ENCODE data around the gene ODC1. TPM values are rescaled to one million over a fixed set of nuclear protein-coding genes. Genes with fewer than 3 reads are reported as not detected.

The ODC1 gene
- total and polyA plus RNA-seq, 5 donors: 17.3 to 47.9 (median 39.5) TPM

GRCh38 chr2:10406016-10406415 is 42.1 kb downstream of the ODC1 start:
- intact Hi-C loops (cut with DNase I): loop anchor here in 2 of 4 donors (5.0 to 10.0 kb wide), 4 partner anchors 99 to 279 kb away; partner anchors contain the start of gene HPCAL1 (in 1 of the 2)
- Histone ChIP-seq H3K27ac (ENCODE audit: low read length) (peak overlapping the region; percentile 11), H3K27me3 (ENCODE audit: control insufficient read depth, insufficient read depth) (no peaks in the 10 kb centered on the region), H3K4me1 (ENCODE audit: control insufficient read depth, insufficient read depth, low read length) (peaks cover 20% of the 10 kb centered on the region), H3K4me3 (ENCODE audit: low read length) (no peak overlapping the region), H3K9me3 (ENCODE audit: control insufficient read depth, low read length) (no peaks in the 10 kb centered on the region)
- WGBS: 81% methylated on average over 10 of the region's 10 CpGs
- DNase-seq (no peak), ATAC-seq (peak; percentile 8 to 44)

GRCh38 chr2:10405448-10405847 is 42.7 kb downstream of the ODC1 start:
- no peaks in the 10 kb centered on the region for H3K27me3 ChIP-seq (ENCODE audit: control insufficient read depth, insufficient read depth)
- no peak overlapping the region for H3K4me3 ChIP-seq (ENCODE audit: low read length)
- ATAC-seq (peak; percentile 46 to 63), DNase-seq (peak; percentile 68 to 71 (median 68))
- intact Hi-C loops (cut with DNase I): loop anchor here in 2 of 4 donors (5.0 to 10.0 kb wide), 4 partner anchors 98 to 278 kb away; partner anchors contain the start of gene HPCAL1 (in 1 of the 2)
- peak overlapping the region; percentile 1 for H3K27ac ChIP-seq (ENCODE audit: low read length)
- no peaks in the 10 kb centered on the region for H3K9me3 ChIP-seq (ENCODE audit: control insufficient read depth, low read length)
- peaks cover 20% of the 10 kb centered on the region for H3K4me1 ChIP-seq (ENCODE audit: control insufficient read depth, insufficient read depth, low read length)
- WGBS: 62% methylated on average over 13 of the region's 13 CpGs

GRCh38 chr2:10404324-10405143 is 43.6 kb downstream of the ODC1 start:
- H3K4me1 ChIP-seq (ENCODE audit: control insufficient read depth, insufficient read depth, low read length): peaks cover 20% of the 10 kb centered on the region
- no peak for ATAC-seq
- no peaks in the 10 kb centered on the region for H3K9me3 ChIP-seq (ENCODE audit: control insufficient read depth, low read length)
- intact Hi-C loops (cut with DNase I): loop anchor here in 2 of 4 donors (5.0 to 10.0 kb wide), 4 partner anchors 97 to 277 kb away; partner anchors contain the start of gene HPCAL1 (in 1 of the 2)
- H3K27me3 ChIP-seq (ENCODE audit: control insufficient read depth, insufficient read depth): no peaks in the 10 kb centered on the region
- peak overlapping the region; percentile 1 for H3K27ac ChIP-seq (ENCODE audit: low read length)
- no peak overlapping the region for H3K4me3 ChIP-seq (ENCODE audit: low read length)
- DNase-seq: no peak
- 70% methylated on average over 20 of the region's 20 CpGs for WGBS

GRCh38 chr2:10402653-10403215 is 45.4 kb downstream of the ODC1 start:
- Histone ChIP-seq H3K4me1 (ENCODE audit: control insufficient read depth, insufficient read depth, low read length) (peaks cover 18% of the 10 kb centered on the region), H3K9me3 (ENCODE audit: control insufficient read depth, low read length) (no peaks in the 10 kb centered on the region), H3K27ac (ENCODE audit: low read length) (no peak overlapping the region), H3K27me3 (ENCODE audit: control insufficient read depth, insufficient read depth) (no peaks in the 10 kb centered on the region), H3K4me3 (ENCODE audit: low read length) (no peak overlapping the region)
- intact Hi-C loops (cut with DNase I): loop anchor here in 1 of 4 donors (10.0 kb wide), 1 partner anchor 98 kb away; the partner anchor contains the start of gene HPCAL1
- WGBS: 88% methylated on average over 8 of the region's 8 CpGs
- no peak for ATAC-seq
- DNase-seq: peak in 1 of 3 donors; percentile 6

GRCh38 chr2:10402062-10402585 is 46.0 kb downstream of the ODC1 start:
- intact Hi-C loops (cut with DNase I): loop anchor here in 1 of 4 donors (10.0 kb wide), 1 partner anchor 97 kb away; the partner anchor contains the start of gene HPCAL1
- Histone ChIP-seq H3K4me1 (ENCODE audit: control insufficient read depth, insufficient read depth, low read length) (peaks cover 15% of the 10 kb centered on the region), H3K27ac (ENCODE audit: low read length) (no peak overlapping the region), H3K4me3 (ENCODE audit: low read length) (no peak overlapping the region), H3K9me3 (ENCODE audit: control insufficient read depth, low read length) (no peaks in the 10 kb centered on the region), H3K27me3 (ENCODE audit: control insufficient read depth, insufficient read depth) (no peaks in the 10 kb centered on the region)
- no peak for ATAC-seq
- 81% methylated on average over 14 of the region's 14 CpGs for WGBS
- DNase-seq: peak in 1 of 3 donors; percentile 14

- 70% methylated on average over 21 of the region's 21 CpGs for WGBS
- H3K4me3 ChIP-seq (ENCODE audit: low read length): no peak overlapping the region
- H3K27me3 ChIP-seq (ENCODE audit: control insufficient read depth, insufficient read depth): no peaks in the 10 kb centered on the region
- intact Hi-C loops (cut with DNase I): loop anchor here in 1 of 4 donors (10.0 kb wide), 1 partner anchor 96 kb away; the partner anchor contains the start of gene HPCAL1
- peaks cover 12% of the 10 kb centered on the region for H3K4me1 ChIP-seq (ENCODE audit: control insufficient read depth, insufficient read depth, low read length)
- peak overlapping the region; percentile 53 for H3K27ac ChIP-seq (ENCODE audit: low read length)
- peak; percentile 2 to 46 for ATAC-seq
- peak in 1 of 3 donors; percentile 43 for DNase-seq
- H3K9me3 ChIP-seq (ENCODE audit: control insufficient read depth, low read length): no peaks in the 10 kb centered on the region
Measured at GRCh38 chr2:10400978-10401951, 46.9 kb downstream of the ODC1 start.

GRCh38 chr2:10400568-10400977 is 47.6 kb downstream of the ODC1 start:
- Histone ChIP-seq H3K27me3 (ENCODE audit: control insufficient read depth, insufficient read depth) (no peaks in the 10 kb centered on the region), H3K4me3 (ENCODE audit: low read length) (no peak overlapping the region), H3K9me3 (ENCODE audit: control insufficient read depth, low read length) (no peaks in the 10 kb centered on the region), H3K4me1 (ENCODE audit: control insufficient read depth, insufficient read depth, low read length) (peaks cover 5% of the 10 kb centered on the region), H3K27ac (ENCODE audit: low read length) (peak overlapping the region; percentile 30)
- intact Hi-C loops (cut with DNase I): loop anchor here in 1 of 4 donors (10.0 kb wide), 1 partner anchor 96 kb away; the partner anchor contains the start of gene HPCAL1
- ATAC-seq (peak; percentile 9 to 11), DNase-seq (peak in 2 of 3 donors; percentile 72 to 80)
- 67% methylated on average over 11 of the region's 11 CpGs for WGBS

GRCh38 chr2:10400002-10400401 is 48.1 kb downstream of the ODC1 start:
- WGBS: 92% methylated on average over 14 of the region's 14 CpGs
- Histone ChIP-seq H3K4me3 (ENCODE audit: low read length) (no peak overlapping the region), H3K27ac (ENCODE audit: low read length) (no peak overlapping the region), H3K9me3 (ENCODE audit: control insufficient read depth, low read length) (no peaks in the 10 kb centered on the region), H3K4me1 (ENCODE audit: control insufficient read depth, insufficient read depth, low read length) (no peaks in the 10 kb centered on the region), H3K27me3 (ENCODE audit: control insufficient read depth, insufficient read depth) (no peaks in the 10 kb centered on the region)
- no peak for ATAC-seq
- peak in 1 of 3 donors; percentile 50 for DNase-seq
- intact Hi-C loops (cut with DNase I): loop anchor here in 1 of 4 donors (10.0 kb wide), 1 partner anchor 95 kb away; the partner anchor contains the start of gene HPCAL1

- intact Hi-C loops (cut with DNase I): no loop called here
- peak in 1 of 3 donors; percentile 10 for DNase-seq
- Histone ChIP-seq H3K4me3 (ENCODE audit: low read length) (no peak overlapping the region), H3K27ac (ENCODE audit: low read length) (no peak overlapping the region), H3K4me1 (ENCODE audit: control insufficient read depth, insufficient read depth, low read length) (no peaks in the 10 kb centered on the region), H3K27me3 (ENCODE audit: control insufficient read depth, insufficient read depth) (no peaks in the 10 kb centered on the region), H3K9me3 (ENCODE audit: control insufficient read depth, low read length) (no peaks in the 10 kb centered on the region)
- 94% methylated on average over 16 of the region's 16 CpGs for WGBS
- ATAC-seq: no peak
Measured at GRCh38 chr2:10399358-10399757, 48.8 kb downstream of the ODC1 start.

GRCh38 chr2:10398496-10398895 is 49.6 kb downstream of the ODC1 start:
- DNase-seq: peak; percentile 71 to 81 (median 77)

More at GRCh38 chr2:10398496-10398895, 49.6 kb downstream of the ODC1 start:
- no peak overlapping the region for H3K27ac ChIP-seq (ENCODE audit: low read length)
- H3K4me3 ChIP-seq (ENCODE audit: low read length): no peak overlapping the region
- no peaks in the 10 kb centered on the region for H3K9me3 ChIP-seq (ENCODE audit: control insufficient read depth, low read length)
- 68% methylated on average over 14 of the region's 14 CpGs for WGBS
- ATAC-seq: peak; percentile 56 to 74
- H3K27me3 ChIP-seq (ENCODE audit: control insufficient read depth, insufficient read depth): no peaks in the 10 kb centered on the region
- no peaks in the 10 kb centered on the region for H3K4me1 ChIP-seq (ENCODE audit: control insufficient read depth, insufficient read depth, low read length)
- intact Hi-C loops (cut with DNase I): no loop called here

Data from right cardiac atrium (tissue), 5 donors.